SW480 (cell line): ENCODE measurements around the gene PRDM16.
A peak's percentile ranks its signal among the peaks of the same experiment; 100 is the strongest.
"Not testable (repeated sequence)": the region's sequence is repeated elsewhere in the genome, so short reads cannot be mapped to it uniquely, and the experiment has no call there.

Experiments used
- DNase-seq: peaks from one replicate; pipeline ENCODE4 v3.0.0-alpha.2; 2016; ENCODE audit warnings: low spot score

The PRDM16 gene

GRCh38 chr1:3282186-3282585, 213.2 kb downstream of the PRDM16 start:
- DNase-seq, result no peak

- no peak for DNase-seq
Measured at GRCh38 chr1:3282656-3283430, 213.8 kb downstream of the PRDM16 start.

GRCh38 chr1:3283849-3284248, 214.8 kb downstream of the PRDM16 start:
- no peak for DNase-seq

GRCh38 chr1:3284691-3285090, 215.7 kb downstream of the PRDM16 start:
- no peak for DNase-seq

- DNase-seq, result no peak
Measured at GRCh38 chr1:3285106-3285740, 216.2 kb downstream of the PRDM16 start.

GRCh38 chr1:3287095-3287494, 218.1 kb downstream of the PRDM16 start:
- DNase-seq, result not testable (repeated sequence)

- no peak for DNase-seq
Measured at GRCh38 chr1:3287656-3288160, 218.7 kb downstream of the PRDM16 start.

- no peak for DNase-seq
Measured at GRCh38 chr1:3289502-3289901, 220.5 kb downstream of the PRDM16 start.

- no peak for DNase-seq
Measured at GRCh38 chr1:3290438-3290837, 221.4 kb downstream of the PRDM16 start.

- peak; percentile 39 for DNase-seq
Measured at GRCh38 chr1:3290915-3291314, 221.9 kb downstream of the PRDM16 start.

- peak; percentile 36 for DNase-seq
Measured at GRCh38 chr1:3292051-3292722, 223.2 kb downstream of the PRDM16 start.

- DNase-seq, result peak; percentile 88
Measured at GRCh38 chr1:3292868-3293562, 224.0 kb downstream of the PRDM16 start.

- peak; percentile 14 for DNase-seq
Measured at GRCh38 chr1:3293563-3294080, 224.6 kb downstream of the PRDM16 start.

GRCh38 chr1:3294450-3294849, 225.4 kb downstream of the PRDM16 start:
- DNase-seq, result no peak

GRCh38 chr1:3295846-3296245, 226.8 kb downstream of the PRDM16 start:
- DNase-seq, result no peak

- no peak for DNase-seq
Measured at GRCh38 chr1:3296326-3296725, 227.3 kb downstream of the PRDM16 start.

GRCh38 chr1:3296826-3297225, 227.8 kb downstream of the PRDM16 start:
- DNase-seq, result no peak

GRCh38 chr1:3297756-3298155, 228.8 kb downstream of the PRDM16 start:
- no peak for DNase-seq

GRCh38 chr1:3298197-3298596, 229.2 kb downstream of the PRDM16 start:
- no peak for DNase-seq

GRCh38 chr1:3304246-3304645, 235.2 kb downstream of the PRDM16 start:
- no peak for DNase-seq

- DNase-seq, result no peak
Measured at GRCh38 chr1:3304692-3305091, 235.7 kb downstream of the PRDM16 start.

GRCh38 chr1:3305156-3305555, 236.2 kb downstream of the PRDM16 start:
- no peak for DNase-seq
